HUDEP-2 (cell line): Measurements from ENCODE around the gene ARAP1.
A peak's percentile ranks its signal among the peaks of the same experiment; 100 is the strongest.

ENCODE experiments used
- DNase-seq, 76 experiments: peaks; one replicate each; lab custom pipeline; 2025; ENCODE audit not compliant: unreplicated experiment in 76 of 76; lab: John Stamatoyannopoulos, UW

The ARAP1 gene

GRCh38 chr11:72709478-72710238 lies 42.5 kb downstream of the ARAP1 start:
- no peak for DNase-seq

- no peak for DNase-seq
Observed at GRCh38 chr11:72707032-72707431, 45.2 kb downstream of the ARAP1 start.

GRCh38 chr11:72706579-72706978 lies 45.6 kb downstream of the ARAP1 start:
- no peak for DNase-seq

GRCh38 chr11:72705442-72706365 lies 46.5 kb downstream of the ARAP1 start:
- no peak for DNase-seq

GRCh38 chr11:72704783-72705265 lies 47.4 kb downstream of the ARAP1 start:
- DNase-seq, result no peak

- no peak for DNase-seq
Observed at GRCh38 chr11:72704028-72704782, 48.0 kb downstream of the ARAP1 start.

GRCh38 chr11:72703267-72704008 lies 48.8 kb downstream of the ARAP1 start:
- DNase-seq, result no peak

- DNase-seq, result no peak
Observed at GRCh38 chr11:72702577-72703241, 49.5 kb downstream of the ARAP1 start.

- DNase-seq, result no peak
Observed at GRCh38 chr11:72702096-72702495, 50.1 kb downstream of the ARAP1 start.

- DNase-seq, result no peak
Observed at GRCh38 chr11:72701466-72701865, 50.7 kb downstream of the ARAP1 start.

GRCh38 chr11:72700146-72700545 lies 52.1 kb downstream of the ARAP1 start:
- no peak for DNase-seq

- no peak for DNase-seq
Observed at GRCh38 chr11:72697814-72698213, 54.4 kb downstream of the ARAP1 start.

- DNase-seq, result peak in 14 of 76 experiments; percentile 5 to 43 (median 20)
Observed at GRCh38 chr11:72696866-72697700, 55.1 kb downstream of the ARAP1 start.

- DNase-seq, result no peak
Observed at GRCh38 chr11:72695354-72695753, 56.9 kb downstream of the ARAP1 start.

GRCh38 chr11:72693271-72693968 lies 58.8 kb downstream of the ARAP1 start:
- DNase-seq, result no peak

- no peak for DNase-seq
Observed at GRCh38 chr11:72692498-72693237, 59.5 kb downstream of the ARAP1 start.

- DNase-seq, result no peak
Observed at GRCh38 chr11:72690166-72690565, 62.0 kb downstream of the ARAP1 start.
